GM18909 (cell line): ENCODE results near the gene CKMT2.

Experiments
- ATAC-seq: cut with Tn5 transposase; IDR thresholded peaks from one replicate; pipeline ENCODE4 v1.9.1; 2021; ENCODE audit warnings: mild to moderate bottlenecking; ENCODE audit not compliant: unreplicated experiment, poor library complexity

CKMT2 gene

GRCh38 chr5:81233080-81233634 lies at the start of gene CKMT2:
CKMT2 (plus strand) TSS chr5:81233322; CDS start chr5:81251133, 17,811 bp downstream.
- ATAC-seq: no peak

- no peak for ATAC-seq
Measured at GRCh38 chr5:81183811-81184748, 49.0 kb upstream of the CKMT2 start.

DNA sequence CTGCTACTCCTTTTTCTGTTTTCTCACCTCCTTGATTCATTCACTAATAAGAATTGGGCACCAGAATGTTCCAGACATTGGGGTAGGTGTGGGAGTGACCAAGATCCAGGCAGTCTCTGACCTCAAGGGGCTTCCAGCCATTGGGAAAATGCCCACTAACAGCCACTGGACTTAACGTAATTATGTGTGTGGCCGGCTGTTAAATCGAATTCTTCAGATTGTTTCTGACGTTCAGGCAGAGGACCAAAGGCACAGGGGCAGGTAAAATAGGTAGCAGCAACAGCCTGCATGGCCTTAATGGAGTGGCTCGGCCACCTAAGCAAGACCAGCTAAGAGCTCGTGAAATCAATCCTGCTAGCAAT lies 48.4 kb upstream of the CKMT2 start:
- ATAC-seq: no peak

DNA sequence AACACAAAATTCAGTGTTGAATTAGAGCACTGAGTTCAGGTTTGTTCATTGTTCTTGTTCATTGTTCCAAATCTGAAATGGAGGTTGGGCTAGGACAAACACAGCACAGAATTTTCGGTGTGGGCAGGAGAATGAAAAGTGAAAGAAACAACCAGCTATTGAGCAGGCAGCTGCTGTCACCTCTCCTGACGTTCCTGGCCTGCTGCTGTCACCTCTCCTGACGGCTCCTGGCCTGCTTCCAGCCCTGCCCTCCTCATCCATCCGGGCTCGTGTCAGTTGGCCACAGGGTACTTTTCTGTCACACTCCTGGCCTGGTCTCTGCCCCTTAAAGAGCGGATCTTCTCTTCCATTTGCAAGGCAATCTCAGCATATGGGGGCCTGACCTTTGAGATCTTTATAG lies 45.2 kb upstream of the CKMT2 start:
- ATAC-seq: no peak

DNA sequence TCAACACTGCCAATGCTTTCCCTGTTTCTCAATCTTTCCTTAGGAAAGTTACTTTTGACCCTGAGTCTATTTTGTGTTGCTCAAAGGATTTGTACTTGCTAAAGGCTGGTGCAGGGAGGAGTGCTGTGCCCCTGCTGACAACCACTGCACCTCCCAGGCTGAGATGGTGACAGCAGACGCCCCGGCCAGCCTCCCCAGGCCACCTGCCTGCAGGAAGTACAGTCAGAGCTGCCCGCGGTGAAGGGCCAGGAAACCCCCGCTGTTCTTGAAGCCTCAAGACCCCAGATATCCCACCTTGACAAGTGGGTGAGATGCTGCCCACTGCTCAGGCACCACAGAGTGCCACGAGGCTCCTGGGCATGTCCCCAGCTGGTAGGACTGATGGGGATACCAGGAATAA lies 44.2 kb upstream of the CKMT2 start:
- ATAC-seq: no peak

DNA sequence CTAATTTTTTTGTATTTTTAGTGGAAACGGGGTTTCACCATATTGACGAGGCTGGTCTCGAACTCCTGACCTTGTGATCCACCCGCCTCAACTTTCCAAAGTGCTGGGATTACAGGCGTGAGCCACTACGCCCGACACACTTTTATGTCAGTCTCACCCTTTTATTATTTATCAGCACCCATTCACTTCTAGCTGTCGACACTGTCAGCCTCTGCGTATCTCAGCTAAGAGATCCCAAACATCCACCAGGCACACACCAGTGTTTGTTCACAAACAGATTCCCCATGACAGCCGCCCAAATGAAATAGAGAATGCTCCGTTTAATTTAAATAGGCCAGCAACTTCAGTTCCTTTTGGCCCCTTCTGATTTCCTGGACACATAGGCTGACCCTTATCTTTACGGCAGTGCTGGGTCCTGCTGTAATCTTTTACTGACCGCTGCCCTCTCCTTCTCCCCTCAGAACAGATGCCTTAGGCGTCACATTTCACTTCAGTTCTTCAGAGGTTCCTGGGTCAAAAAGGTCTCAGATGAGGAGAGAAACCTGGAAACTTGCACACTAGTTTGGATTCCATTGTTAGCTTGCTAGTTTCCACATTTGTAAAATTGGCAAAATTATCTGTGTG lies 43.1 kb upstream of the CKMT2 start:
- no peak for ATAC-seq

GRCh38 chr5:81191726-81192372 lies 41.3 kb upstream of the CKMT2 start:
- no peak for ATAC-seq

DNA sequence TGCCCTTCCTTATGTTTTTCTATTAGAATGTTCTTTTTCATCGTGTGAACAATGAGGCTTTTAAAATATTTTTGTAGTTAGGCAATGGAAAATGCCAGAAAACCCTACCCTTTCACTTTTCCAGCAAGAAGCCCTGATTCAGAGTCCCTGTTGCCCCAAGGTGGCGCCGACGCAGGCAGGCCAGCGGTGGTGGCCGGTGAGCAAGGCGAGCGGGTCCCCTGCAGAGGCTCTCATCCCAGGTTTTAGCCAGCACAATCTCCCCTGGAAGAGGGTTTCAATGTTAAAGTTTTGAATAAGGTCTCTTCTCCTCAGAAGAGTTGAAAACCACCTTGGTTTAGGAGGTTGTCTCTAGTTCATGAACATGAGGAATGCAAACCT lies 40.8 kb upstream of the CKMT2 start:
- no peak for ATAC-seq

- peak; percentile 89 for ATAC-seq
Measured at GRCh38 chr5:81194633-81195334, 38.3 kb upstream of the CKMT2 start.

DNA sequence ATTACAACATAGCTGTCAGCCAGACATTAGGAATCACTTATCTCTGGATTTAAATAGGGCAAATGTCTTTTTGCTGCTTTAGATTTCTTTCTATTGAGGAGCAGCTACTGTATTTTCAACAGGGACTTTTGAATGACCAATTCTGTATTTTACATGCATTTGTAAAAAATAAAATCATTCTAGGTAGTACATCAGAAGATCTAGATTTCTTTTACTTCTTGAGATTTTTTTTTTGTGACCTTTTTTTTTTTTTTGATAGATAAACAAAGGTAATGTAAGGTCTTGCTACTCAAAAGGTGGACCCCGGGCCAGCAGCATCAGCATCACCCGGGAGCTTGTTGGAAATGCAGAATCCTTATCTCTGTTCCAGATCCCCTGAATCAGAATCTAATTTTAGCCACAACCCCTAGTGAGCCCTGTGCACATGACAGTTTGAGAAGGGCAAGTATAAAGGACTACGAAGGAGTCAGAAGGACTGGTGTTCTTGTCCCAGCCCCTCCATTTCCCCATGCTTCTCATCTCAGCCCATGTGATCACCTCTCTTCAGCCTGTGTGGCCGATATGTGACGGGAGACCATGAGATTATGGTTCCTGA lies 37.7 kb upstream of the CKMT2 start:
- no peak for ATAC-seq

- ATAC-seq: no peak
Measured at GRCh38 chr5:81202655-81203054, 30.5 kb upstream of the CKMT2 start.

DNA sequence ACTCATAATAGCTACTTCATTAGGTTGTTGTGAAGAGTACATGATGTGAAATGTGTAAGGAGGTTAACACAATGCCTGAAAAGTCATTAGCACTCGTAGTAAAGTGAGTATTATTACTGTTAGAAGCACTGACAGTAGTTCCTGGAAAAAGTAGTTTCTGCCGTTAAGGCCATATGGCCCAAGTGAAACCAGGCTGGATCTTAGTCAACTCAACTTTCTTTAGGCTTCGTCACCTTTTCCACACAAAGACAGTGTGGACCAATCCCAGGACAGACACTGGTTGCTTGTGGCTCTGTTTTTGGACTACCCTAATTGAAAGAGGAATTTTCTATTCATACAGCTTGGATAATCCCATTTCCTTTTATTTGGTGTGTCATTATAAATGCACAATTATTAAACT lies 29.4 kb upstream of the CKMT2 start:
- no peak for ATAC-seq

DNA sequence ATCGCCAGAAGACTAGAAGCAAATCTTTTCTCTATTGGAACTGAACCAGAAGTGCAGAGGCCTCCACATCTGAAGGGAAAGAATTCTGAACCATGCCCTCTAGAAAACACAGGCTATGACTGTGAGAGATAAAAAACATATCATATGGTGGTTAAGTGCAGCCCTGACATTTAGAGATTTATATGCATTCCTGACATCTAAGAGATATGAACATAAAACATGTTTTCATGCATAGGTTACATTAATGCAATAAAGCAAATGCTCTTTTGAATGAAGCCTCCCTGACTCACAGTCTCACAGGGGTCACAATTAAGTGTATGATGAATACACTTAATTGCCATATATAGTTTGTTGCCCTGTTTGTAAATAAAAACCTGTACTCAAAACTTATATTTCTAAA lies 28.9 kb upstream of the CKMT2 start:
- no peak for ATAC-seq

DNA sequence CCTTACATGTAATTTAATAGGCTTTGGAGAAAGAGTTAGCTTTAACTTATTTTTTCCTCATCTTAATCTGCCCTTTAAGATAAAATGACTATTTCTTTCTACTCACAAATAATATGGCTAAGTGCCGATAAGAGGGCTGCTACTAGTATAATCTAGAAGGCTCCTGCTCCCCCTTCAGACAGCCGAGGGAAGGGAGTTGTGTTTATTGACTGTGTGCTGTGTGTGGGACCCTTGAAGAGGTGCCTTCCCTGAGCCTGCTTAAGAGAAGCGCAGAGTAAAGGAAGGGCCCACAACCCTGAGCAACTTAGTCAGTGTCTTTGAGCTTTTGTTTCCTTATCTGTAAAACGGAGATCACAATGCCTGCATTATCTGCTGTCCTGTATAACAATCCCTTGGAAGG lies 28.1 kb upstream of the CKMT2 start:
- no peak for ATAC-seq

DNA sequence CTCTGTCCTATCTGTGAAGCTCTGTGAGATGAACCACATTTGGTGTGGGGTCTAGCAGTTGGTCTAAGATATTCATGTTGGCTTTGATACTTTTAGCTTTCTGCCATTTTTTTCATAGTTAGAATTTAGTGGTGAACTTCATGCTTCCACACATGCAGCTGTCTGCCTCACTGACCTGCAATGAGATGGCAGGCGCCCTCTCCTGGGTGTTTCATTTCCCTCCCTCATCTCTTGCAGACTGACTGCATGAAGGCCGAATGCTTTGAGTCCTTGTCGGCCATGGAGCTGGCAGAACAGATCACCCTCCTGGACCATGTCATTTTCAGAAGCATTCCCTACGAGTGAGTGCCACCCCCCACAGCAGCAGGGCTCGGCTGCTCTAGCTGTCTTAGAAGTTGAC lies 26.1 kb upstream of the CKMT2 start:
- no peak for ATAC-seq

DNA sequence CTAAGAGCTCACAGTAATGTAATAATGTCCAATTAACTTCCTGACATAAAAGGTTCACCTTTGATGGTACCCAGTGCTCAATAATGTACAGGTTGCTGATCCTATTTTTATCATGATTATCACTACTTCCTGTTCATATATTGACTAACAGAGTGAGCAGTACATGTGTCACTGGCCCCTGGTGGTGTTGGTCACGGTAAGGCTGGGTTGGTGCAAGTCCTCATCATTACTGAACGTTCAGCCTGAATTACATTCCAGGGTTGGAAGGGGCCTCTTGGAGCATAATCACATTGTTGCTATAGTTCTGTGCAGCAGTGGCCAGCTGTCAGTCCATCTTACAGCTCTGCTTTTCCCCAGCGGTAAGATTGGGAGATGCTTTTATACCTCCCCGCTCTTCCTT lies 24.2 kb upstream of the CKMT2 start:
- no peak for ATAC-seq

GRCh38 chr5:81209386-81209785 lies 23.7 kb upstream of the CKMT2 start:
- no peak for ATAC-seq

GRCh38 chr5:81209869-81210493 lies 23.1 kb upstream of the CKMT2 start:
- no peak for ATAC-seq

GRCh38 chr5:81212211-81212751 lies 20.8 kb upstream of the CKMT2 start:
- peak; percentile 65 for ATAC-seq
